HG03378 (cell line): ENCODE measurements around the gene ADGRG6.
"Not testable (repeated sequence)": the region's sequence is repeated elsewhere in the genome, so short reads cannot be mapped to it uniquely, and the experiment has no call there.

Experiments
- ATAC-seq: cut with Tn5 transposase; IDR thresholded peaks from one replicate; pipeline ENCODE4 v1.9.1; 2021; ENCODE audit warnings: mild to moderate bottlenecking, moderate library complexity; ENCODE audit not compliant: unreplicated experiment

Gene ADGRG6

DNA sequence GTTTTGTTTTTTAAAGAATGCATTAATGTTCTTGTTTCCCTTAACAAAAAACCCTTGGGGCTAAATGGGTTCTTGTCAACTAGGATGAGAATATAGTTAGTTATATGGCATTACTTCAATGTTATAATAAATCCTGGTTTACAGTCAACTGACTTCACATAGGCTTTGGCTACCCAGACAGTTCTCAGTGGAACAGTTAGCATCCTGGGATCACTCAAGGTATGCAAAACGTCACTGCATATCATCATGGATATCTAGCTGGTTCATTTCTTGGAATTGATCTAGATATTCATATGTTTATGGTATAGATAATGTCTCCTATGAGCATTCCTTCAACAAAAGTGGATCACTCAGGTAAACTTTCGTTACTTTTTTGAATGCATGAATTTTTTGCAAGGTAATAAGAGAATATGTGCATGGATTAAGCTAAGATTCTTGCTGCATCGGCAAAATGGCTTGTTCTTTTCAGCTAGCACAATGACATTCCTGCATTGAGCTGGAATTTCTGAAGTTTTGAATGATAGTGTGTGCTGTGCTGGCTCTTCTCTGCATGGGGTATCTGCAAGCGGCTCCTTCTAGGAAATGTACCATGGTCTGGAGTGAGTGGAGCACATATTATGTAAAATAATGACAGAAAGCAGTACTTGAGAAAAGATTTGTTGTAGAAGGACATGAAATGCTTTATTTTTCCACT lies 138.9 kb downstream of the ADGRG6 start:
- no peak for ATAC-seq

DNA sequence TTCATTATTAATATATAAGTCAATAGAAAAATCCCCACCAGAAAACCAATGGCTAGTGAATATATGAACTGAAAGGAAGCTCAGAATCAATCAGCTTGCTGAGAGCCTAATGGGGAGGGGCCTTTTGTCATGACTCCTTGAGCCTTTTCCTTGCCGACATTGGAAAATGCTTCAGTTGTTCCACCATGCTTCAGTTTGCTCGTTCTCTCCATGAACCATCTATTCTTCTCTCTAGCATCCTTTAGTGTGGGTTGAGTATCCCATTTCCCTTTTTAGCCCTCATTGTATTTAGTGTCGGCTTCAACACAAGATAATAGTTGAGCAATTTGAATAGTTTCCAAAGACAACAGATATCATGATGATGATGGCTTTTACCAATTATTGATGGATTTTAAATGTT lies 139.9 kb downstream of the ADGRG6 start:
- no peak for ATAC-seq

DNA sequence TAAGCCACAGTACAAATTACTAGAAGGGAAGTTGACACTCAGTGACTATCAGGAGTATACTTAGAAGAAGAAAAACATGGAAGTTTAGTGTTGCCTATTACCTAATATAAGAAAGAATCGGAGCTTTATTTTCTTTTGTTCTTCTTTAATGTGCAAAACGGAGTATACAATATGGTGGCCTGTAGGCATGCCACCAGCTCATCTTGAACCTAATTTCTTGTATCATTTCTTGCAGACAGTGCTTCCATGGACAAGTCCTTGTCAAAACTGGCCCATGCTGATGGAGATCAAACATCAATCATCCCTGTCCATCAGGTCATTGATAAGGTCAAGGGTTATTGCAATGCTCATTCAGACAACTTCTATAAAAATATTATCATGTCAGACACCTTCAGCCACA lies 141.3 kb downstream of the ADGRG6 start:
- no peak for ATAC-seq

DNA sequence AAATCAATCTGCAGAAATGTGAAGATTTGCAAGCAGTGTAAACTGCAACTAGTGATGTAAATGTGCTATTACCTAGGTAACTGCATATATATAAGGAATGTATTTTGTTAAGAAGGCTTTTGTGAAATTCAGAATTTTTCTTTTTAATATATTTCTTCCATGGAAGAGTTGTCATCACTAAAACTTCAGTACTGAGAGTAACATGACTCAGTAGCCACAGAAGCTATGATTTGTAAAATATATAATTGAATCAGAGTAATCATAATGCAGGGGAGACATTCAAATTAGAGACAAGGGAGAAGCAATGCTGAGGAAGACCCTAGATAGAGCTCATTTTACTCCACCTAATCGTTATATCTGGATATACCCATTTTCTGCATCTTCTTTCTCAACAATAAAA lies 141.7 kb downstream of the ADGRG6 start:
- no peak for ATAC-seq

DNA sequence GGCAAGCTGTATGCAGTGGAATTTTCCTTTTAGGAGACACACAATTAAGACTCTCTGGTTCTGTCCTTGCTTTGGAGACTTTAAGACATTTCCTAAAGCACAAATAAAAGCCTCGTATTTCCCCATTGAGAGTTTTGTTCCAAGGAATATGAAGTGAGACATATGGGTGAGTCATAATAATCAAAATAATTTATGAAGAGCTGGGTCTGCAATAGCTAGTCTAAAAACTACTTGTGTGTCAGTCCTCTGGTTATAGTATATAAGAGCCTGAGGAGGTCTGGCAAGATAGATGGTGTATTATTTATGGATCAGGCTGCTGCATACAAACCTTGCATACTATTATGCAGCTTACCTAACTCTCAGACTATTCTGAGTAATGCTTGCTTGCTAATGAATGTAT lies 142.6 kb downstream of the ADGRG6 start:
- ATAC-seq: no peak

DNA sequence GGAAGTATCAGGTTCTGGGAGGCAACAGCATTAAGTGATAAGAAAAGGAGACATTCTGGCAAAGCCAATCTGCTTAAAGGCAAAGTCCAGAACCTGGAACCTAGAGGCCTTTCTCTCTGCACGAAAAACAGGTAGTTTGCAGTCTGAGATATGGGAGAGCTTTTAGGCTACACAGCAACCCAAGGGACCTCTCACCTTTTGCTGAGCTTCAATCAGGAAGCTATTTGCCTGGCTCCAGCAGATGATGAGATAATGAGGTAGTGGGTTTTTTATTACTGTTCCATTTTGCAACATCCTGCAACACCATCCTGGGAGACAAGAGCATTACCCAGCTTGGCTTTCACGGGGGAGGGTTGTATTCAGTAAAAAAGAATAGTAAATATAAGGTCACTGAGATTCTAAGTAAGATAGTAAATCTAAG lies 143.1 kb downstream of the ADGRG6 start:
- no peak for ATAC-seq

DNA sequence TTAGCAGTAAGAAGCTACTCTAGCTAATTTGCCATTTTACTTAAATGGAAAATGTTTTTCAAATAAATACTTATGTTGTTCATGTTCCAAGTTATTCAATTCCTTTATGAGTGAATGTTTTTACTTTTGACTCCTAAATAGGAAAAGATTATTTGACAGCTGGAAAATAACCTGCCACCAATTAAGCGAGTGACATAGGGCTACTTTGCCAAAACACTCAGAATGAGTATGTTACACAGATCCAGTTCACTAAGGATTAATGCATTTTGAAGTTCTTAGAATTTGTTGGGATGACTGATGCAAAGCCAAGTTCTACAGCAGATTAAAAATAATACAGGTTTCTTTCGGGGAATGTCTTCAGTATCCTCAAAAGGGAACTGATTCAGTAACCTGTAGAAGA lies 144.4 kb downstream of the ADGRG6 start:
- ATAC-seq: no peak

DNA sequence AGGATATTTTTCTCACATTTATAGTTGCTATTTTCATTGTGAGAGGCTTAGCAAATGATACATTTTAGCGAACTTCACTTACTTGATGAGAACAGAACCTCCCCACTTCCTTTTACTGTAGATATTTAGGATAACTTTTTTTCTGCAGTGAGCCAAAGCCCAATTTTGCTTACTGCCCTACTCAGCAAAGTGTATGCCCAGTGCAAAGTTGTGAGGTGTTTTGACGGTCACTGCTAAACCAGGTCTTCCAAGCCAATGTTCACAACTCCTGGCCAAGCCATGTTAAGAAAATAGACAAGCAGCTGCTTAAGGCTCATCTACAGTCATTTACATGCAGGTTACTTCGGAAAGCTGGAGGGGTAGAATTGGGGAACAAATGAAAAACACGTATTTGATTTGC lies 144.8 kb downstream of the ADGRG6 start:
- ATAC-seq: no peak

DNA sequence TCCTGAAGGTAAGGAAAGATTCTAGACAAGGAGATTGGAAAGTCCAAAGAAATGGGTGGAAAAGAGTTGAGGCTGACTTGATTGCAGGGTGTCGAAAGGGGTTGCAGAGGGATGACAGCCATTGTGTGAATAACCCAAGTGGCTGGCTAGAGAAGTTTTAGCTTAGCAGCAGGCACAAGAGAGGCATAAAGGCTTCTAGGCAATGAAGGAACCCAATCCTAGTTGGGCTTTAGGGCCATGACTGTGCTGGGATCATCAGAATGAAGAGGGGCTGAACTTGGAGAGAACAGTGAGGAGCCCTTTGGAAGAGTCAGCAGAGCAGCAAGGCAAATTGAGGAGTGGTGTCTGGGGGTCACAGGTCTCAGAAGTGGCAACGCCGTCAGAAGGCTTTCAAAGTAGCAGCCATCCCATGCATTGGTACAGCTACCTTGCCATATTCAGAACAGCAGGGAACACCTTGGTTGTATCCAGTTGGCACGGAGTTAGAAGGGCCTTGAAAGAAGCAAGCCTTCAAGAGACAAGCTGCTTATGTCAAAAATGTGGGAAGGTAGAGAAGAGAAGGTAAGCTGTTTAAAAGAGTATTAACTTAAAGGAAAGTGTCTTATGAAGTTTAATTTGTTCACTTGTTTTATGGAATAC lies 146.4 kb downstream of the ADGRG6 start:
- ATAC-seq: no peak

DNA sequence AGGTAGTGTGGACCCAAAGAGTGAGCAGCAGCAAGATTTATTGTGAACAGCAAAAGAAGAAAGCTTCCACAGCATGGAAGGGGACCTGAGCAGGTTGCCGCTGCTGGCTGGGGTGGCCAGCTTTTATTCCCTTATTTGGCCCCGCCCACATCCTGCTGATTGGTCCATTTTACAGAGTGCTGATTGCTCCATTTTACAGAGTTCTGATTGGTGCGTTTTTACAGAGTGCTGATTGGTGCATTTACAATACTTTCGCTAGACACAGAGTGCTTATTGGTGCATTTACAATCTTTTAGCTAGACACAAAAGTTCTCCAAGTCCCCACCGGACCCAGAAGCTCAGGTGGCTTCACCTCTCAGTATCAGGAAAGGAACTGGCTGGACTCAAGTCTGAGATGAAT lies 149.0 kb downstream of the ADGRG6 start:
- ATAC-seq: not testable (repeated sequence)

DNA sequence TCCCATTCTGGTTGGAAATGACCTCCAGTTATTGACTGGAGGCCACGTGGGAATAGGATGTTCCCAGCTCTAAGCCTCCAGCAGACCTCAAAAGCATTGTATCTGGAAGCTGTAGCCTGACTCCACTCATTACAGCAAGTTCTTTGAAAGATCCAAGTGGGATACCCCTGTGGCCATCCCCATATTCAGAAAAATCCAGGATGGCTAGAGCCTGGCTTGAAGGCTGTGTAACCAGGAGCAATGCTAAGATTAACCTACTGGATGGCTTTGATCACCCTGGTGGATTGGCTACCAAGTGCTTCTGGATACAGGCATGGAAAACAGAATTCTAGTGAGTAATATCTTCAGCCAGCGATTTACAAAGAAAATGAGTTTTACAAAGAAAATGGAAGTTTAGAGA lies 151.2 kb downstream of the ADGRG6 start:
- ATAC-seq: no peak

DNA sequence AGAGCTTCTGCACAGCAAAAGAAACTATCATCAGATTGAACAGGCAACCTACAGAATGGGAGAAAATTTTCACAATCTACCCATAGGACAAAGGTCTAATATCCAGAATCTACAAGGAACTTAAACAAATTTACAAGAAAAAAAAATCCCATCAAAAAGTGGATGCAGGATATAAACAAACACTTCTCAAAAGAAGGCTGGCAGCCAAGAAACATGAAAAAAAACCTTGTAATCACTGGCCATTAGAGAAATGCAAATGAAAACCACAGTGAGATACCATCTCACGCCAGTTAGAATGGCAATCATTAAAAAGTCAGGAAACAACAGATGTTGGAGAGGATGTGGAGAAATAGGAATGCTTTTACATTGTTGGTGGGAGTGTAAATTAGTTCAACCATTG lies 152.4 kb downstream of the ADGRG6 start:
- ATAC-seq: not testable (repeated sequence)

DNA sequence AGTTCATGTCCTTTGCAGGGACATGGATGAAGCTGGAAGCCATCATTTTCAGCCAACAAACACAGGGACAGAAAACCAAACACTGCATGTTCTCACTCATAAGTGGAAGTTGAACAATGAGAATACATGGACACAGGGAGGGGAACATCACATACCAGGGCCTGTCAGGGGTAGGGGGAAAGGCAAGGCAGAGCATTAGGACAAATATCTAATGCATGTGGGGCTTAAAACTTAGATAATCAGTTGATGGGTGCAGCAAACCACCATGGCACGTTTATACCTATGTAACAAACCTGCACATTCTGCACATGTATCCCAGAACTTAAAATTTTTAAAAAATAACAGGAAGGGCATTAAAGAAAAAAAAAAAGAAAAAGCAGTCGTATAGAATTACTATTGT lies 153.0 kb downstream of the ADGRG6 start:
- not testable (repeated sequence) for ATAC-seq

DNA sequence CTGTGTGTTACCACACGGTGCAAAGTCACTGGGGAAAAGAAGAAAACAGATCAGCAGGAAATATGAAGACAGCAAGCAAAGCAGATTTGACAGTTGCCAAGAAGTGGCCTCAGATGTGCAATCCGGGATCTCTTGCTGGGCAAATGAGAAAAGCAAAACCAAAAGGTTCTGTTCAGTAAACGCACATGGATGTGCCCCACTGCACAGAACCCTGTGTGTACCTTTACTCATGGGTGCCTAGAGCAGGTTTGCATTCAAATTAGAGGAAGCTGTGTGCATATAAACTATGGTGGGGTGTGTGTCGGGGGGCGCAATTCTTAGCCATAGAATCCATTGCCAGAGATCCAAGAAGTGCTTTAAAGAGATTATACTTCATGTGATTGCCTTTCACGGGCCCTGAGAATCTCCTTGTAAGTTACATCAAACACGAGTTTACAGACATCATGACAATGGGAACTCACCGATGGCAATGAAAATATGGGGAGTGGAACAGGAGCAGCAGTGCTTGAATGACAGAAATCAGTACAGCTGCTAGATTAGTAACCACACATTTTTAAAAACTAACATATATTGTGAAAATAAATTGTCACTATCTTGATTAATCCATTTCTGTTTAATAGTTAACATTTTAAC lies 154.3 kb downstream of the ADGRG6 start:
- no peak for ATAC-seq

DNA sequence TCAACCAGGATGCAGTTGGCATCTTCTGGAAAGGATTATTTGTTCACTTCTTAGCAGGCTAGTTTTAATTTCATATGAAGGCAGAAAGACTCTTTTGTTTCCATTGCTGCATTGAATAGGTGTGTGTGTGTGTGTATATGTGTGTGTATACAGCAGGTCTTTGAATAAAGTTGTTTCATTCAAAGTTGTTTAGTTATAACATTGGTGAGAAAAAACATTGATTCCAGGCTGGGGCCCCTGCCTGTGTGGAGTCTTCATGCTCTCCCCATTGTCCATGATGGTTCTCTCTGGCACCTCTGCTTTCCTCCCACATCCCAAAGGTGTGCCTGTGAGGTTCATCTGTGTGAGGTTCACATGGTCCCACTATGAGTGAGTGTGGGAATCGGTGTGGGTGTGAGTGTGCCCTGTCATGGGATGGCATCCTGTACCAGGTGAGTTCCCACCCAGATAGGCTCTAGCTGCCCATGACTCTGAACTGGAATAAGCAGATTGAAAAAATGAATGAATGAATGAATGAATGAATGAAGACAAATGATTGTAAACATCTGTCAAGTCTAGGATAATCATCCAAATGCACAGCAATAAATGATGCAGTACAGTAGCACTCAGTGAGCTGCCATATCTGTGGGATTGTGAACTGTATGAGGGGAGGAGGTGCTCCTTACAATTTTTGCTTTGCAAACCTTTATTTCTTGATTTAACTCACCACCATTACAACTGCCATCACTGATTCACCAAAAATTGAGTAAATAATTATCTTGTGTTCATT lies 156.0 kb downstream of the ADGRG6 start:
- ATAC-seq: no peak

DNA sequence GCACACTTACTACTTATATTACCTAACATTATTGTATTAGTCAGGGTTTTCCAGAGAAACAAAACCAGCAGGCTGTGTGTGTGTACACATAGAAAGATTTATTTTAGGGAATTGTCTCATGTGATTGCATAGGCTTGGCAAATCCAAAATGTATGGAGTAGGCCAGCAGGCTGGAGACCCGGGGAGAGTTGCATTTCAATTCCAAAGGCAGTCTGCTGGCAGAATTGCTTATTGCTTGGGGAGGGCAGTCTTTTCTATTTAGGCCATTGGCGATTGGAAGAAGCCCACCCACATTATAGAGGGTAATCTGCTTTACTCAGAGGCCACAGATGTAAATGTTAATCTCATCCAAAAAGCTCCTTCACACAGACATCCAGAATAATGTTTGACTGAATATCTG lies 157.0 kb downstream of the ADGRG6 start:
- no peak for ATAC-seq

DNA sequence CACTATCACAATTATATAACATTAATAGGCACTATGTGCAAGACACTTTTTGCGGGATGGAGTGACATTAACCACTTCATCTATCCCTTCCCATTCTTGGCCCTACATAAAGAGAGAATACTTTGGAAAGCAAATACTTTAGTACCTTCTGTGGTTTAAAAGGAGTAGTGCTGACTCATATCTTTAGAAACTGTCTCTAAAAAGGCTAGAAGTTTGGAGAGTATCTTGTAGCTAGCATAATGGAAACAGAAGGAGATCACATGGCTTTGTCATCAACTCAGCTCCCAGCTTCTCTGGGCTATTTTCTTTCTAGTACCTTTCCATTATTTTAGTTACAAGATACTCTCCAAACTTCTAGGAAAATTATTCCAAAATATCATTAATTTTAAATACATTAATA lies 157.5 kb downstream of the ADGRG6 start:
- ATAC-seq: no peak

DNA sequence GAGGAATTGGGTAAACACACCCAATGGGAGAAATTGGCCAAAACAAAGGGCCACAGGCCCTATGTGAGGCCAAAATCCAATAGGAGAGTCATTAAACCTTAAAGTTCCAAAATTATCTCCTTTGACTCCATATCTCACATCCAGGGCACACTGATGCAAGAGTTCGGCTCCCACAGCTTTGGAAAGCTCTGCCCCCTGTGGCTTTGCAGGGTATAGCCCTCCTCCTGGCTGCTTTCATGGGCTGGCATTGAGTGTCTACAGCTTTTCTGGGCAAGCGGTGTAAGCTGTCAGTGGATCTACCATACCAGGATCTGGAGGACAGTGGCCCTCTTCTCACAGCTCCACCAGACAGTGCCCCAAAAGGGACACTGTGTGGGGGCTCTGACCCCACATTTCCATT lies 160.5 kb downstream of the ADGRG6 start:
- no peak for ATAC-seq

DNA sequence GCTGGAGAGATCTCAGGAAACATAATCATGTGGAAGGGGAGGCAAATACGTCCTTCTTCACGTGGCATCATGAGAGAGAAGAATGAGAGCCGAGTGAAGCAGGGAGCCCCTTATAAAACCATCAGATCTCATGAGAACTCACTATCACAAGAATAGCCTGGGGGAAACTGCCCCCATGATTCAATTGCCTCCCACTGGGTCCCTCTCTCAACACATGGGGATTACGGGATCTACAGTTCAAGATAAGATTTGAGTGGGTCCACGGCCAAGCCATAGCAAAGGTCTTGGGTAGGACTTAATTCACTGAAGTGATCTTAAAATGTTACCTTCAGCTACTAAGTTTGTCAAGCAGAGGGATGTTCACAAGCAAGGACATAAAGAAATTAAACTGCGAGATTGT lies 162.2 kb downstream of the ADGRG6 start:
- ATAC-seq: no peak

DNA sequence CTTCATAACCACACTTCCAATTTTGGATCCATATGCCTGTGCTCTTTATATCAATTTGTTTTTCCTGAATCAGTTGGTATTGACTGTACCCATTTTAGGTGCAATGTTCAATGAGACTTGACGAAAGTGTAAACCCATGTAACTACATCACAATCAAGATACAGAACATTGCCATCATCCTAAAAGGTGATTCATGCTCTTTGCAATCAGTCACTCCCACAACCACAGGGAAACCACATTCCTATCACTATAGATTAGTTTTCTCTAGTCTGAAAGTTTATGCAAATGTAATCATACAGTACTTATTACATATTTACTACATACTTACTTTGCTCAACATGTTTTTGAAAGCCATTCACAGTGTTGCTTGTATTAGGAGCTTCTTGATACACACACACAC lies 167.4 kb downstream of the ADGRG6 start:
- ATAC-seq: no peak

DNA sequence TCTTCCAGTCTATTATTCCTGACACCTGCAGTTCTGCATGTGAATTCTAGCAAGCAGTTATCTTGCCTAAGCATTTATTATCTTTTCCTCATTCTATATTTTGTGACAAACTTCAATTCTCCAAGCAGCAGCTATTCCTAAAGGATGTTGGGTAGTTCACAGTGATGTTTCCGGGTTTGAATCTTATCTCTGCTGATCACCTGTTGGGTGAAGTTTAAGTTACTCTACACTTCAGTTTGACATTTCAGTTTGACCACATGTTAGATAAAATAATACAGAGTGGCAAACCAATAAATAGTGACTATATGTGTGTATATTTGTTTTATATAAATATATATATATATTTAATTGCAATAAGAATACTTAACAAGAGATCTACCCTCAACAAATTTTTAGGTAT lies 168.6 kb downstream of the ADGRG6 start:
- ATAC-seq: no peak
